Aorta (tissue), 5 donors: ENCODE data around the gene NLGN1. TPM values are rescaled to one million over a fixed set of nuclear protein-coding genes. Genes with fewer than 3 reads are reported as not detected.

Experiments used
- ATAC-seq: fragments of 200-7000 bp; cut with Tn5 transposase; one replicate; pipeline ENCODE4 v1.9.1; 2022; ENCODE audit warnings: moderate library complexity; ENCODE audit not compliant: low FRiP score
- DNase-seq, 2 donors: peaks; one replicate each; pipeline ENCODE4 v3.0.0-alpha.2; 2020
- H3K27ac ChIP-seq, 2 donors: one replicate each; pipeline ENCODE4 v1.5.1; 2013; ENCODE audit warnings: low read length in 2 of 2, mild to moderate bottlenecking in 2 of 2, moderate library complexity in 2 of 2, control low read depth in 1 of 2, inconsistent platforms in 1 of 2, low read depth in 1 of 2
- H3K27me3 ChIP-seq, 2 donors: one replicate each; pipeline ENCODE4 v1.6.1; 2013; ENCODE audit warnings: control low read depth in 1 of 2, low read length in 1 of 2, mild to moderate bottlenecking in 1 of 2, moderate library complexity in 1 of 2; ENCODE audit not compliant: insufficient read depth in 2 of 2, control insufficient read depth in 1 of 2
- H3K36me3 ChIP-seq, 2 donors: one replicate each; pipeline ENCODE4 v1.6.1; 2013; ENCODE audit warnings: control low read depth in 1 of 2, low read length in 1 of 2, mild to moderate bottlenecking in 1 of 2; ENCODE audit not compliant: insufficient read depth in 2 of 2, control insufficient read depth in 1 of 2
- H3K4me1 ChIP-seq, 2 donors: one replicate each; pipeline ENCODE4 v1.6.1; 2013; ENCODE audit warnings: low read length in 2 of 2, control low read depth in 1 of 2, mild to moderate bottlenecking in 1 of 2, moderate library complexity in 1 of 2; ENCODE audit not compliant: insufficient read depth in 2 of 2, control insufficient read depth in 1 of 2
- H3K4me3 ChIP-seq, 2 donors: one replicate each; pipeline ENCODE4 v1.5.1; 2013; ENCODE audit warnings: low read length in 2 of 2, control low read depth in 1 of 2, mild to moderate bottlenecking in 1 of 2
- H3K9me3 ChIP-seq: one replicate; pipeline ENCODE4 v1.6.1; 2013; ENCODE audit warnings: mild to moderate bottlenecking, low read length; ENCODE audit not compliant: control insufficient read depth
- WGBS, 2 donors: extraction: QIAGEN DNeasy Blood & Tissue Kit; methylation state at CpG; one replicate each; pipeline ENCODE4 v1.1.7; 2013; 5-methylcytosine and 5-hydroxymethylcytosine counted together
- intact Hi-C, 2 donors: fragments of 100-400 bp; cut with DNase I; formaldehyde crosslinking; loops; one replicate each; pipeline versions ENCODE4 v1.14.2 to v1.15.0; 2022
- polyA plus RNA-seq, 2 donors: library from polyadenylated mRNA; stranded (reverse); fragments of 200-250 nt; gene quantifications; one replicate each; pipeline ENCODE4 v1.2.3, GENCODE V29; 2013
- total RNA-seq, 2 donors: library from RNA; stranded (reverse); fragmentation: NEBNext Ultra II Directional; extraction: Animal tissue kit (Norgen Biotek cat#: 25700); gene quantifications; one replicate each; pipeline ENCODE4 v1.2.1, GENCODE V29; 2021
- donor health status: healthy with polysubstance abuse.
- donor health status: Bipolar disorder and iron deficiency.
- donor health status: DM: no; HTN: no; CAD: no.
- donor health status: DM: no; HTN: no; CAD: no.
- donor health status: DM: yes; HTN: yes; CAD: no.

NLGN1 gene
- total and polyA plus RNA-seq, 4 donors = 0.50 to 20.0 (median 8.6) TPM

GRCh38 chr3:174325834-174326700 lies 928.5 kb downstream of the NLGN1 start:
- H3K4me3 ChIP-seq = no peak overlapping the region
- ATAC-seq (no peak), DNase-seq (no peak)
- H3K4me1 ChIP-seq = no peaks in the 10 kb centered on the region
- no peak overlapping the region for H3K27ac ChIP-seq
- intact Hi-C loops = no loop called here
- WGBS, 2 donors = 71 to 73% methylated on average over 7 of the region's 7 CpGs
- no peaks in the 10 kb centered on the region for H3K36me3 ChIP-seq
- H3K9me3 ChIP-seq = no peaks in the 10 kb centered on the region
- H3K27me3 ChIP-seq = no peaks in the 10 kb centered on the region

GRCh38 chr3:174329321-174329720 lies 931.8 kb downstream of the NLGN1 start:
- intact Hi-C loops = no loop called here
- no peak overlapping the region for H3K4me3 ChIP-seq
- DNase-seq (no peak), ATAC-seq (no peak)
- no peaks in the 10 kb centered on the region for H3K4me1 ChIP-seq
- WGBS, 2 donors = 83 to 84% methylated on average over 3 of the region's 3 CpGs
- H3K9me3 ChIP-seq = no peaks in the 10 kb centered on the region
- no peaks in the 10 kb centered on the region for H3K27me3 ChIP-seq
- H3K36me3 ChIP-seq = no peaks in the 10 kb centered on the region
- H3K27ac ChIP-seq = no peak overlapping the region

- DNase-seq = no peak
- ATAC-seq = no peak
- Histone ChIP-seq H3K4me1 (no peaks in the 10 kb centered on the region), H3K27me3 (no peaks in the 10 kb centered on the region), H3K9me3 (no peaks in the 10 kb centered on the region), H3K36me3 (no peaks in the 10 kb centered on the region), H3K27ac (no peak overlapping the region), H3K4me3 (no peak overlapping the region)
- intact Hi-C loops = no loop called here
These were observed 932.8 kb downstream of the NLGN1 start for GRCh38 chr3:174330303-174330702.

GRCh38 chr3:174331095-174331800 lies 933.7 kb downstream of the NLGN1 start:
- Histone ChIP-seq H3K27me3 (no peaks in the 10 kb centered on the region), H3K4me3 (no peak overlapping the region), H3K4me1 (no peaks in the 10 kb centered on the region), H3K27ac (no peak overlapping the region), H3K36me3 (no peaks in the 10 kb centered on the region), H3K9me3 (no peaks in the 10 kb centered on the region)
- DNase-seq (no peak), ATAC-seq (peak; percentile 41)
- intact Hi-C loops = no loop called here
- WGBS, 2 donors = 85 to 88% methylated on average over 6 of the region's 6 CpGs

GRCh38 chr3:174332391-174332790 lies 934.8 kb downstream of the NLGN1 start:
- H3K4me3 ChIP-seq = no peak overlapping the region
- no peaks in the 10 kb centered on the region for H3K27me3 ChIP-seq
- no peak for ATAC-seq
- DNase-seq = no peak
- no peaks in the 10 kb centered on the region for H3K9me3 ChIP-seq
- WGBS, 2 donors = 79% methylated on average over 2 of the region's 2 CpGs
- no peak overlapping the region for H3K27ac ChIP-seq
- H3K4me1 ChIP-seq = no peaks in the 10 kb centered on the region
- intact Hi-C loops = no loop called here
- H3K36me3 ChIP-seq = no peaks in the 10 kb centered on the region

- WGBS, 2 donors = 73 to 79% methylated on average over 2 of the region's 2 CpGs
- Histone ChIP-seq H3K4me3 (no peak overlapping the region), H3K27me3 (no peaks in the 10 kb centered on the region), H3K4me1 (no peaks in the 10 kb centered on the region), H3K9me3 (no peaks in the 10 kb centered on the region), H3K36me3 (no peaks in the 10 kb centered on the region), H3K27ac (no peak overlapping the region)
- ATAC-seq (no peak), DNase-seq (no peak)
- intact Hi-C loops = no loop called here
These were observed 936.1 kb downstream of the NLGN1 start for GRCh38 chr3:174333640-174334039.

- no peak for DNase-seq
- 94 to 98% methylated on average over 3 of the region's 3 CpGs for WGBS, 2 donors
- no peaks in the 10 kb centered on the region for H3K9me3 ChIP-seq
- no peaks in the 10 kb centered on the region for H3K27me3 ChIP-seq
- no peak for ATAC-seq
- H3K4me3 ChIP-seq = no peak overlapping the region
- H3K4me1 ChIP-seq = no peaks in the 10 kb centered on the region
- H3K36me3 ChIP-seq = no peaks in the 10 kb centered on the region
- no peak overlapping the region for H3K27ac ChIP-seq
- intact Hi-C loops = no loop called here
These were observed 936.6 kb downstream of the NLGN1 start for GRCh38 chr3:174334111-174334510.

GRCh38 chr3:174335324-174335723 lies 937.8 kb downstream of the NLGN1 start:
- Histone ChIP-seq H3K27me3 (no peaks in the 10 kb centered on the region), H3K9me3 (no peaks in the 10 kb centered on the region), H3K4me1 (no peaks in the 10 kb centered on the region), H3K27ac (no peak overlapping the region), H3K36me3 (no peaks in the 10 kb centered on the region), H3K4me3 (no peak overlapping the region)
- 97 to 100% methylated on average over 1 of the region's 1 CpG for WGBS, 2 donors
- intact Hi-C loops = no loop called here
- no peak for ATAC-seq
- DNase-seq = no peak

GRCh38 chr3:174335910-174336309 lies 938.4 kb downstream of the NLGN1 start:
- Histone ChIP-seq H3K36me3 (no peaks in the 10 kb centered on the region), H3K4me1 (no peaks in the 10 kb centered on the region), H3K27ac (no peak overlapping the region), H3K9me3 (no peaks in the 10 kb centered on the region), H3K4me3 (no peak overlapping the region), H3K27me3 (no peaks in the 10 kb centered on the region)
- ATAC-seq (no peak), DNase-seq (no peak)
- intact Hi-C loops = no loop called here
